ENCODE results near the gene HS3ST5. TPM values are rescaled to one million over a fixed set of nuclear protein-coding genes. Genes with fewer than 3 reads are reported as not detected.

HS3ST5 gene
- total and polyA plus RNA-seq, 2 donors (not counting 3 experiments of a cell fraction or from before 2014, with no cell fraction given): not detected

DNA sequence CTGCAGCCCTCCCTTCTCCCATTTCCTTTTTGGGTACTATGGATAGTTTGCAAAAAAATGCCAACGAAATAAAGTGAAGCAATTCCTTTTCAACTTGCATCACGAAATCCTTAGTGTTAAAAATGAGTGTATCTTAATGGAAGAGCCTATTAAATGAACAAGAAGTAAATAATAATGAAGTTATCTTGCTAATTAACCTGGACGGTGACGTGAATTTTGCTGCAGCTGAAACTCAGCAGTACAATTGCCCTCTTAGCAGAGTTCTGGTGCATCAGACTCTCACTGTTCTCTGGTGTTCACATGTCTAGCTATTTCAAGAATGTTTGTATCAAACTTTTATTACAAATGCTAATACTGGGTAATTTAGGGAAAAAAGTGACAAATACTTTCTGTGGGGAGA, 252.2 kb downstream of the HS3ST5 start:
- Histone ChIP-seq H2AFZ (ENCODE audit: low read depth, low read length) (no peak overlapping the region), H3K27me3 (ENCODE audit: control insufficient read depth in 2 of 2, insufficient read depth in 2 of 2, low read length in 2 of 2) (peaks cover 6 to 10% of the 10 kb centered on the region in 2 experiments), H3K36me3 (ENCODE audit: control insufficient read depth in 2 of 2, extremely low read depth in 1 of 2, insufficient read depth in 2 of 2, low read length in 2 of 2) (no peaks in the 10 kb centered on the region), H3K9ac (replicated peaks; ENCODE audit: extremely low read depth, insufficient read depth, low read length) (no peak overlapping the region), H3K9me1 (replicated peaks; ENCODE audit: control insufficient read depth, extremely low read depth, insufficient read depth, low read length) (no peaks in the 10 kb centered on the region), H3K4me2 (ENCODE audit: insufficient read depth, low read length) (no peak overlapping the region), H3K79me2 (ENCODE audit: control insufficient read depth, insufficient read depth, low read length) (no peaks in the 10 kb centered on the region), H3K9me3 (replicated peaks; ENCODE audit: control insufficient read depth, insufficient read depth, low read length) (no peaks in the 10 kb centered on the region), H4K20me1 (replicated peaks; ENCODE audit: control insufficient read depth, extremely low read depth, insufficient read depth, low read length) (no peaks in the 10 kb centered on the region), H3K4me3 (replicated peaks in 1 of 3; ENCODE audit: insufficient read depth in 1 of 3, low read depth in 1 of 3, low read length in 3 of 3) (no peak overlapping the region), H3K4me1 (ENCODE audit: control insufficient read depth, extremely low read depth, insufficient read depth, low read length) (no peaks in the 10 kb centered on the region), H3K27ac (ENCODE audit: insufficient read depth, low read depth, low read length) (no peak overlapping the region)
- POLR2A ChIA-PET: no interaction called here
- dilution Hi-C loops (cut with MboI; ENCODE audit: extremely low pct_ligation_motif_present, low sequenced_read_pairs) (no loop called here), intact Hi-C loops (cut with micrococcal nuclease) (no loop called here)
- DNase-seq (ENCODE audit: low read depth, low spot score): no peak
- no TSS peak for BruUV-seq (replicated peaks)
- CTCF ChIA-PET: interaction anchor here (2.3 kb wide), 1 partner anchor 18 kb away, joined by 9 read pairs; no protein-coding TSS in a partner anchor
- no peak for FAIRE-seq
- TF ChIP-seq FOS (IDR thresholded peaks at IDR 0.05; ENCODE audit: borderline replicate concordance, insufficient read depth, low read length) (no peak), JUN (IDR thresholded peaks at IDR 0.05; ENCODE audit: borderline replicate concordance, insufficient read depth, insufficient read length, low read depth) (no peak), POLR2A (IDR thresholded peaks at IDR 0.05; ENCODE audit: low read depth, low read length) (no peak), MYC (IDR thresholded peaks at IDR 0.05; ENCODE audit: low read depth, low read length) (no peak), GATA2 (IDR thresholded peaks at IDR 0.05; ENCODE audit: insufficient read depth, insufficient read length, low read depth, low read length) (no peak), POLR2AphosphoS5 (IDR thresholded peaks at IDR 0.05; ENCODE audit: insufficient read depth, low read depth, low read length) (no peak), EZH2 (IDR thresholded peaks at IDR 0.05; ENCODE audit: borderline replicate concordance, low read depth, low read length, severe bottlenecking) (no peak)
- TF ChIP-seq, protein P1, sequence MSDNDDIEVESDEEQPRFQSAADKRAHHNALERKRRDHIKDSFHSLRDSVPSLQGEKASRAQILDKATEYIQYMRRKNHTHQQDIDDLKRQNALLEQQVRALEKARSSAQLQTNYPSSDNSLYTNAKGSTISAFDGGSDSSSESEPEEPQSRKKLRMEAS (IDR thresholded peaks at IDR 0.05; ENCODE audit: insufficient read depth, insufficient read length): no peak
- TF ChIP-seq, protein P2, sequence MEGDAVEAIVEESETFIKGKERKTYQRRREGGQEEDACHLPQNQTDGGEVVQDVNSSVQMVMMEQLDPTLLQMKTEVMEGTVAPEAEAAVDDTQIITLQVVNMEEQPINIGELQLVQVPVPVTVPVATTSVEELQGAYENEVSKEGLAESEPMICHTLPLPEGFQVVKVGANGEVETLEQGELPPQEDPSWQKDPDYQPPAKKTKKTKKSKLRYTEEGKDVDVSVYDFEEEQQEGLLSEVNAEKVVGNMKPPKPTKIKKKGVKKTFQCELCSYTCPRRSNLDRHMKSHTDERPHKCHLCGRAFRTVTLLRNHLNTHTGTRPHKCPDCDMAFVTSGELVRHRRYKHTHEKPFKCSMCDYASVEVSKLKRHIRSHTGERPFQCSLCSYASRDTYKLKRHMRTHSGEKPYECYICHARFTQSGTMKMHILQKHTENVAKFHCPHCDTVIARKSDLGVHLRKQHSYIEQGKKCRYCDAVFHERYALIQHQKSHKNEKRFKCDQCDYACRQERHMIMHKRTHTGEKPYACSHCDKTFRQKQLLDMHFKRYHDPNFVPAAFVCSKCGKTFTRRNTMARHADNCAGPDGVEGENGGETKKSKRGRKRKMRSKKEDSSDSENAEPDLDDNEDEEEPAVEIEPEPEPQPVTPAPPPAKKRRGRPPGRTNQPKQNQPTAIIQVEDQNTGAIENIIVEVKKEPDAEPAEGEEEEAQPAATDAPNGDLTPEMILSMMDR (IDR thresholded peaks at IDR 0.05; ENCODE audit: extremely low read depth in 1 of 2, insufficient read depth in 1 of 2, low read depth in 1 of 2, low read length in 2 of 2): no peak
